Forelimb muscle (tissue), 1 donor: Measurements from ENCODE around the gene HES5. TPM values are rescaled to one million over a fixed set of nuclear protein-coding genes. Genes with fewer than 3 reads are reported as not detected.

Experiments used
- DNase-seq: peaks from one replicate; pipeline ENCODE4 v3.0.0-alpha.2; 2013; ENCODE audit warnings: low read depth
- polyA plus RNA-seq: library from polyadenylated mRNA; unstranded; fragments of 120-200 nt; gene quantifications from one replicate; pipeline ENCODE4 v1.2.1, GENCODE V29; 2013; ENCODE audit not compliant: insufficient read length

HES5 gene
- polyA plus RNA-seq, 1 donor = 0.56 TPM

GRCh38 chr1:2501041-2501819 lies 28.8 kb downstream of the HES5 start:
- no peak for DNase-seq

DNA sequence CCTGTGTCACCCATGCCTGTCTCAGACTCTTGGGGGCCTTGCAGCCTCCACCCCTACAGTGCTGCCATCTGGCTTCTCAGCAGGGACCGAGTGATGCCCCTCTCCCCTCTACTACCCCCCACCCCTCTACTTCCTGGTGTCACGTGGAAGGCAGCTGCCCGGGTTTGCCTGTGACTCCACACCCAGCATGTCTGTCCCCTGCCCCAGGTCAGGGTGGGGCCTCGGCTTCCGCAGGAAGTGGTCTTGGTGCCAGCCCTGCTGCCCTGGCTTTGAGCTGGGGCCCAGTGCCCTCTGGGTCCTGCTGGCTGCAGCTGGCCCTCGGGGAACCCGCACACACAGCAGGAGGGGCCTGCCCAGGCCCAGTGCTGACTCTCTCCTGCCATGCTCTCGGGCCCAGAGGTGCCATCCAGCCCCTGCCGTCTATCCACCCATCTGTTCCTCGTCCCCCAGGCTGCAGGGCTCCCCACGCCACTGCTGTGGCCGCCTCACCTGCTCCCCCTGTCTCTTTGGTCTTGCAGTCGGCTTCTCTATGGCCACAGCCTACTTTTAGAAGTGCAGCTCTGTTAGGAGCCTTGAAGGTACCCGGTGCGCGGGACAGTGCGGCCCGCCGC lies 30.0 kb downstream of the HES5 start:
- no peak for DNase-seq

- no peak for DNase-seq
Observed at GRCh38 chr1:2499260-2499659, 30.8 kb downstream of the HES5 start.

DNA sequence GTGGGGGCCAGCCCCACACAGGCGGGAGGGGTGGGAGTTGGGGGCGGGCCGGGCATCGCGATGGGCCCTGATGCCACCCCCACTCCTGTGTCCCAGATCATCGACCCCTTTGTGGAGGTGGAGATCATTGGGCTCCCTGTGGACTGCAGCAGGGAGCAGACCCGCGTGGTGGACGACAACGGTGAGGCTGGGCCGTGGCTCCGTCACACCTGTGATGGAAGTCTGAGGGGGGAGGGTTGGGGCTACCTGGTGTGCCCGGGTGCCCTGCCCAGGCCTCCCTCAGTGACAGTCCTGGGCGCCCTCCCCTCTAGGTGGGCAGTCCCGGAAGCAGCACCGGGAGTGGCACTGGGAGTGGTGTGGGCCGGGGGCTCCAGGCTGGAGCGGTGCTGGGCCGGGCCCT lies 31.4 kb downstream of the HES5 start:
- no peak for DNase-seq

DNA sequence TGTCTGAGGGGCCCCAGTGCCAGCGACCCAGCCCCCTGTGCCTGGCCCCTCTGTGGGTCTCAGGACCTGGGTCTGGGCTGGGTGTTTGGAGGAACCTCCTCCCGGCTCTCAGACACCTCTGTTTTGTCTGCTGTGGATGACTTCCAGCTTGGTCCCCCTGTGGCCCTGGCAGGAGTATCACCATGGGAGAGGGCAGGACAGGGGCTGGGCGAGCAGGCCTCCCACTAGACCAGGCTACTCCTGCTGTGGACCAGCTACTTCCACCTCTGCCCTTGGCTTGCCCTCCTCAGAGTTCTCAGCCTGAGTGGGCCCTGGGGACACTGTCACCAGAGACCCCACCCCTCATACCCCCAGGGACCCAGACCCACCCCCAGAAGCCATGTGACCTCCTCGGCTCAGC lies 32.2 kb downstream of the HES5 start:
- DNase-seq = no peak

DNA sequence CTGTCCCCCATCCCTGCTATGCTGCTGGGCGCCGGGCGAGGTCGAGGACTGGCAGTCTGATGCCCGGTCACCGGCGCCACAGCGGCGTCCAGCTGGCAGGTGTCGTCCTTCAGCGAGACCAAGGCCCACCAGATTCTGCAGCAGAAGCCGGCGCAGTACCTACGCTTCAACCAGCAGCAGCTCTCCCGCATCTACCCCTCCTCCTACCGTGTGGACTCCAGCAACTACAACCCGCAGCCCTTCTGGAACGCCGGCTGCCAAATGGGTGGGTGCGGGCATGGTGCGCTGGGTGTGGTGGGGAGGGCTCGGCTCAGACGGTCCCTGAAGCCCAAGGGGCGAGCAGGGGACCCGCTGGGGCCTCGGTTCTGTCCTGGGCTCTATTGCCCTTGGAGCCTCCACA lies 33.3 kb downstream of the HES5 start:
- no peak for DNase-seq

GRCh38 chr1:2496087-2496622 lies 33.9 kb downstream of the HES5 start:
- no peak for DNase-seq

GRCh38 chr1:2495546-2495945 lies 34.5 kb downstream of the HES5 start:
- DNase-seq = no peak

DNA sequence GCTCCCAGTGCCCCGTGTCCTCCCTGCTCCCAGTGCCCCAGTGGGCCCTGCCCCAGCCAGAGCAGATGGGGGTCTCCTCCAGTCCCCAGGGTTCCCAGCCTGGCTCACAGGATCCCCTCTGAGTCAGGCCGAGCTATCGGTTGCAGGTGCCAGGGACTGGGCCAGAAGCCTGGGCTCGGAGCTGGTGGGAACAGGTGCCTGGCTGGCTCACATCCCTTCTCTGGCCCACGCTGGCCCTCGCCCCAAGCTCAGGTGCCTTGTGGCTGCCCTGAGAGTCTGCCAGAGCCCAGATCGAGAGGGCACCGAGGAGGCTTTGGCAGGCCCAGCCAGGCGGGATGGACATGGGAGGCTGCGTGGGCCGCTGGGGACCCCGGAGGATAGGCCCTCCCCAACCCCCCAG lies 35.0 kb downstream of the HES5 start:
- DNase-seq = no peak

DNA sequence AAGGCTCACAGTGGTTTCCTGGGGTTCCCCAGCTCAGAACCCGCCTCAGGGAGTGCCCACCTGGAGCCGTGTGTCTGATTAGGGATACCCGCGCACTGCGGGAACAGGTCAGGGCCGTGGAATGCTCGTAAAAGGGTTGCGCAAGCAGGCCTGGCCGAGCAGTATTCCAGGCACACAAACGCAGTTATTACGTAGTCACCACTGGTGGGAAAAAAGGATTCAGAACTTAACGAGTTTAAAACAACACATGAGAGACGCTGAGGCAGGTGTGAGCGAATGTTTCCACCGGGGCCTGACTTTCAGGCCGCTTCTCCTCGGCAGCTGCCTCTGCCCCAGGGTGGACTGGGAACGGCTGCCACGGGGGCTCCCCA lies 35.8 kb downstream of the HES5 start:
- no peak for DNase-seq

DNA sequence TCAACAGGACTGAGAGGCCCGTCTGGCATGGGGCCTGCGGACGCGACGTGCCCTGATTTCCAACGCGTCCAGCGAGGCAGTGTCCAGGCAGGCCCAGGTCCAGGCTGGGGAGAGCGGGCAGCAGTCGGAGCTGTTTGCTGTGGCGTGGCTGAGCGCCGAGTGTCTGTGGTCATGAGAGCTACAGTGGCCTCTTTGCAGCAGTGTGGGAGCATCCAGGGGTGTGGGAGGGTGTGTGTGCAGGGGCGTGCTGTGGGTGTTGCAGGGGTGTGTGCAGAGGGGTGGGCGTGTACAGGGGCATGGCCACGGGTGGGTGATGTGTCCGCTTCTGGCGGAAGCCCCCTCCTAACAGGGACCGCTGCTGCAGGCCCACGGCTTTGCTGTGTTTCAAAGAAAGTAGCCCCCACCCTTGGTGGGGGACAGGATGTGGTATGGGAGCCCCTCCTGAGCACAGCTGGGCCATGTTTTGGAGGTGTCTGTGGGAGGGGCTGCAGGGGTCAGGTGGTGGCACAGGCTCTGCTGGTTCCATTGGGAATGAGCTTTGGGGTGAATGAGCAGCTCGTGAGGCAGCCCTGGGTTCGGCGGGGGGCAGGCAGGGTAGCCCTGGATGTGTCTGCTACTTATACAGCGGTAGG lies 36.3 kb downstream of the HES5 start:
- no peak for DNase-seq

DNA sequence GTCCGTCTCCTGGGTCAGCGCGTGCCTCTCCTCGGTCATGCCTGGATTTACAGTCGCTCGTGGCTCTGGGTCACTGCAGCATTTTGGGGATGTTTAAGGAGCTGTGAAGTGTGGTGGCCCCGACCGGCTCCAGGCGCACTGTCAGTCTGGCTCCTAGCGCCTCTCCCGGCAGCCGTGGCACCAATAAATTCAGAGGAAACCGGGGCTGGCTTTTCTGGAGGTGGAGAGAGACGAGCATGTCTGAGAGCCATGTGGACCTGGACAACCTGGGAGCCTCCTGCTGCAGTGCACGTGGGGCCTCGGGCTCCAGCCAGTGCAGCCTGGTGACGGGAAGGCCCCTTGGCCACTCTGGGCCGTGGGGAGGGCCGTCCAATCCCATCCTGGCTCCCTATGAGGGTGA lies 36.8 kb downstream of the HES5 start:
- no peak for DNase-seq

GRCh38 chr1:2492091-2492490 lies 38.0 kb downstream of the HES5 start:
- DNase-seq = no peak

DNA sequence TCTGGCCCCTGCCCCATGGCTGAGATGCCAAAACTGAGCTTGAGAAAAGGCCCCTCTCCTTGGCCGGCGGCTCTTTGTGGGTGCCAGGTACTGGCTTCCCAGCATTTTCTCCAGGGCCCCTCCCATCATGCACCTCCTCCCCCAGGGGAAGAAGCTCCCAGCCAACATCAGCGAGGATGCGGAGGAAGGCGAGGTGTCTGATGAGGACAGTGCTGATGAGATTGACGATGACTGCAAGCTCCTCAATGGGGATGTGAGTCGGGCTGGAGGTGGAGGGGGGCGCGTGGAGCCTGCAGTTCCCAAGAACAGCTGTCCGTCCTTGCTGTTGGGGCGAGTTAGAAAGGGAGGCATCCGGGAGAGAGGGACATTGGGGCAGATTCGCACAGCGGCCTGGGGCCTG lies 40.4 kb downstream of the HES5 start:
- DNase-seq = no peak

GRCh38 chr1:2488688-2489087 lies 41.4 kb downstream of the HES5 start:
- no peak for DNase-seq

DNA sequence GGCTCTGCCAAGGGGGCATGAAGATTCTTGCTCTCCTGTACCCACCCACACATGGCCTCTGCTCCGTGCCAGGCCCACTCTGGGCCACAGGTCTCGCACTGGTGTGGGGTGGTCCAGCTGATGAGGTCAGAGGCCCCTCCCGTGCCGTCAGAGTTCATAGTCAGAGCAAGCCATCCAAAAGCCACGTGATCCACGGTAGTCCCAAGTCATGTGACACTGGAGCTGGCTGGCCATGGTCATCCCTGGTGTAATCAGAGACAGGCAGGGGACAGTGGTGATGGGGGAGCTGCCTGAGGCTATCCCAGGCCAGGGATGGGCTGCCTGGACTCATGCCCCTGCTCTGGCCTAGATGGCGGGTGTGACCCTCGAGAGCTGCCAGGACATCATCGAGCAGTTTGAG lies 43.5 kb downstream of the HES5 start:
- DNase-seq = no peak

- DNase-seq = no peak
Observed at GRCh38 chr1:2486041-2486440, 44.0 kb downstream of the HES5 start.

DNA sequence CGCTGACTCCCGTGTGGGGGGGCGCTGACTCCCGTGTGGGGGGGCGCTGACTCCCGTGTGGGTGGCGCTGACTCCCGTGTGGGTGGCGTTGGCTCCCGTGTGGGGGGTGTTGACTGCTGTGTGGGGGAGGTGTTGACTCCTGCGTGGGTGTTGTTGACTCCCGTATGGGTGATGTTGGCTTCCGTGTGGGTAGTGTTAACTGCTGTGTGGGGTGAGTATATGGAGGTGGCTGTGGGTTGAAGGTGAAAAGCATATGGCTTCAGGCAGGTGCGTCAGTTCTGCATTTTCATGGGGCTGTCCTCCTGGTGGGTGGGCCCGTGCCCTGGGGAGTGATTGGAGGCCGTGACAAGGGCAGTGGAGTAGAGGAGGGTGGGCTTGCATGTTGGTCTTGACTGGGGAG lies 46.1 kb downstream of the HES5 start:
- DNase-seq = no peak

- no peak for DNase-seq
Observed at GRCh38 chr1:2483026-2483425, 47.0 kb downstream of the HES5 start.

DNA sequence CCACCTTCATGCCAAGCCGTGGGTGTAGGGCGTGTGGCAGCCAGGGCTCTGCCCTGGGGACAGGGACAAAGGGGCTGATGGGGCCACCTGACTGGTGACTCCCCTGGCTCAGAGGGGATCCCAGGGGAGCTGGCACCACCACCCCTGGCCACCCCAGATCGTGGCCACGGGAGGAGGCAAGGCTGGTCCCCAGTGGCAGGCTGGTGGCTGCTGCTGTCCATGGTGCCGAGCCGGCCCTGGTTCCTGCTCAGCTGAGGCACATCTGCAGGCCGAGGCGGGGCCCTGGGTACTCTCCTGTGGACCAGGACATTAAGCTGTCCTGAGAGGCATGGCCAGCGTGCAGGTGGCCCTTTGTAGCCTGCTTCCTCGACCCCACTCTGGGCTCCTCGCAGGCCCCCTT lies 47.5 kb downstream of the HES5 start:
- DNase-seq = no peak

GRCh38 chr1:2481885-2482284 lies 48.2 kb downstream of the HES5 start:
- DNase-seq = no peak

DNA sequence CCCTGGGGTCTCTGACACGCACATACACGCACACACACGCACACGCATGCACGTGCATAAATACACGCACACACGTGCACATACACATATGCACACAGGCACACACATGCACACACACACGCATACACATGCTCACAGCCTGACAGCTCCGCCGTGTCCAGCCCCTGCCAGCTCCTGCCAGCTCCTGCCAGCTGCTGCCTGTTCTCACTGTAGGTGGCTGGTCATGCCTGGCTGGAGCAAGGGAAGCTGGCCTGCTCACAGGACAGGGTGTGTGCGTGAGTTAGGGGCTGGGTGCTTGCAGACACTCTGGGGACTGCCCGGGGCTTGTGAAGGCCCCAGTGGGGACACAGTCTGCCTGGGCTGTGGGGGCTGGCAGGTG lies 49.1 kb downstream of the HES5 start:
- no peak for DNase-seq
